WERI-Rb-1 (cell line): ENCODE results near the gene MZF1.

Experiments
- DNase-seq: peaks from one replicate; pipeline ENCODE4 v3.0.0-alpha.2; 2020
- H3K27ac ChIP-seq: fragments of 250-450 bp; sonication (Bioruptor Pico); 2 replicates; pipeline ENCODE4 v1.5.1; 2020; ENCODE audit warnings: mild to moderate bottlenecking, moderate library complexity
- H3K27me3 ChIP-seq: fragments of 250-450 bp; sonication (Bioruptor Pico); 2 replicates; pipeline ENCODE4 v1.5.1; 2021; ENCODE audit warnings: mild to moderate bottlenecking, low read depth, moderate library complexity; ENCODE audit not compliant: insufficient read depth, severe bottlenecking
- H3K36me3 ChIP-seq: fragments of 250-450 bp; sonication (Bioruptor Pico); 2 replicates; pipeline ENCODE4 v1.5.1; 2020; ENCODE audit warnings: mild to moderate bottlenecking, moderate library complexity
- H3K4me3 ChIP-seq: 2 replicates; pipeline ENCODE4 v1.5.1; 2011; ENCODE audit warnings: low read depth, mild to moderate bottlenecking, control low read depth, low read length
- H3K9me3 ChIP-seq: fragments of 250-450 bp; sonication (Bioruptor Pico); 2 replicates; pipeline ENCODE4 v1.5.1; 2021; ENCODE audit warnings: mild to moderate bottlenecking, moderate library complexity; ENCODE audit not compliant: severe bottlenecking
- CTCF ChIP-seq: IDR thresholded peaks from 2 replicates; pipeline ENCODE4 v1.5.1; 2011; ENCODE audit warnings: low read depth, mild to moderate bottlenecking, control low read depth, inconsistent platforms, low read length

MZF1 gene

GRCh38 chr19:58569943-58570670, 3.0 kb downstream of the MZF1 start:
- H3K9me3 ChIP-seq: no peaks in the 10 kb centered on the region
- no peak for TF ChIP-seq CTCF
- H3K36me3 ChIP-seq: peaks cover 31% of the 10 kb centered on the region
- DNase-seq: peak; percentile 6
- no peak overlapping the region for H3K27ac ChIP-seq
- no peaks in the 10 kb centered on the region for H3K27me3 ChIP-seq
- no peak overlapping the region for H3K4me3 ChIP-seq

GRCh38 chr19:58569191-58569942, 3.8 kb downstream of the MZF1 start:
- no peaks in the 10 kb centered on the region for H3K9me3 ChIP-seq
- TF ChIP-seq CTCF: no peak
- DNase-seq: no peak
- peaks cover 31% of the 10 kb centered on the region for H3K36me3 ChIP-seq
- H3K27me3 ChIP-seq: no peaks in the 10 kb centered on the region
- no peak overlapping the region for H3K27ac ChIP-seq
- H3K4me3 ChIP-seq: no peak overlapping the region

GRCh38 chr19:58568453-58569130, 4.5 kb downstream of the MZF1 start:
- DNase-seq: no peak
- Histone ChIP-seq H3K36me3 (peaks cover 31% of the 10 kb centered on the region), H3K9me3 (no peaks in the 10 kb centered on the region), H3K4me3 (no peak overlapping the region), H3K27ac (no peak overlapping the region), H3K27me3 (no peaks in the 10 kb centered on the region)
- TF ChIP-seq CTCF: no peak

- TF ChIP-seq CTCF: no peak
- no peaks in the 10 kb centered on the region for H3K27me3 ChIP-seq
- no peak overlapping the region for H3K27ac ChIP-seq
- no peaks in the 10 kb centered on the region for H3K9me3 ChIP-seq
- H3K4me3 ChIP-seq: no peak overlapping the region
- DNase-seq: no peak
- H3K36me3 ChIP-seq: peaks cover 31% of the 10 kb centered on the region
Measured at GRCh38 chr19:58566989-58567388, 6.1 kb downstream of the MZF1 start.

- no peak for TF ChIP-seq CTCF
- DNase-seq: no peak
- Histone ChIP-seq H3K36me3 (peaks cover 8% of the 10 kb centered on the region), H3K27me3 (no peaks in the 10 kb centered on the region), H3K27ac (no peak overlapping the region), H3K4me3 (no peak overlapping the region), H3K9me3 (no peaks in the 10 kb centered on the region)
Measured at GRCh38 chr19:58563823-58564222, 9.3 kb downstream of the MZF1 start.
